GM23338 (cell line): Measurements from ENCODE around the gene LMOD3. TPM values are rescaled to one million over a fixed set of nuclear protein-coding genes. Genes with fewer than 3 reads are reported as not detected.

ENCODE experiments used
- ATAC-seq: fragments of 200-7000 bp; cut with Tn5 transposase; 3 replicates; pipeline ENCODE4 v1.9.1; 2020
- DNase-seq: peaks from one replicate; pipeline ENCODE4 v3.0.0-alpha.2; 2015; ENCODE audit warnings: low spot score
- H2AFZ ChIP-seq: fragments of 200-600 bp; sonication (generic); 2 replicates; pipeline ENCODE4 v1.8.0; 2016; ENCODE audit warnings: antibody characterized with exemption, mild to moderate bottlenecking, moderate library complexity
- H3F3A ChIP-seq: fragments of 200-600 bp; sonication (generic); replicated peaks from 2 replicates; pipeline ENCODE4 v1.8.0; 2017; ENCODE audit warnings: antibody characterized with exemption, mixed run types, low read depth
- H3K27ac ChIP-seq: fragments of 200-600 bp; sonication (generic); 2 replicates; pipeline ENCODE4 v1.6.1; 2016; ENCODE audit warnings: low read depth
- H3K27me3 ChIP-seq: fragments of 200-600 bp; sonication (generic); 2 replicates; pipeline ENCODE4 v1.8.0; 2016; ENCODE audit warnings: mild to moderate bottlenecking, mixed run types, moderate library complexity; ENCODE audit not compliant: insufficient read depth
- H3K36me3 ChIP-seq: fragments of 200-600 bp; sonication (generic); 2 replicates; pipeline ENCODE4 v1.8.0; 2016; ENCODE audit warnings: mild to moderate bottlenecking; ENCODE audit not compliant: insufficient read depth
- H3K4me1 ChIP-seq: fragments of 200-600 bp; sonication (generic); 2 replicates; pipeline ENCODE4 v1.8.0; 2016; ENCODE audit warnings: mild to moderate bottlenecking, moderate library complexity; ENCODE audit not compliant: insufficient read depth
- H3K4me2 ChIP-seq: fragments of 200-600 bp; sonication (generic); 2 replicates; pipeline ENCODE4 v1.7.1; 2017; ENCODE audit warnings: mixed run types
- H3K4me3 ChIP-seq: fragments of 200-600 bp; sonication (generic); 2 replicates; pipeline ENCODE4 v1.6.1; 2016; ENCODE audit warnings: mixed run types
- H3K79me2 ChIP-seq: fragments of 200-600 bp; sonication (generic); replicated peaks from 2 replicates; pipeline ENCODE4 v1.8.0; 2017; ENCODE audit warnings: mild to moderate bottlenecking; ENCODE audit not compliant: insufficient read depth
- H3K9me2 ChIP-seq: fragments of 200-600 bp; sonication (generic); 2 replicates; pipeline ENCODE4 v1.8.0; 2017; ENCODE audit not compliant: insufficient read depth
- H4K20me1 ChIP-seq: fragments of 200-600 bp; sonication (generic); replicated peaks from 2 replicates; pipeline ENCODE4 v1.8.0; 2017; ENCODE audit warnings: mild to moderate bottlenecking; ENCODE audit not compliant: insufficient read depth
- H3K27ac Mint-ChIP-seq: 2 replicates; pipeline ENCODE4 v1.8.0; 2020; ENCODE audit warnings: inconsistent platforms, mild to moderate bottlenecking, moderate library complexity, mixed read lengths
- H3K27me3 Mint-ChIP-seq: 3 replicates; pipeline ENCODE4 v1.8.0; 2022; ENCODE audit warnings: low read depth, mild to moderate bottlenecking, moderate library complexity, mixed read lengths, inconsistent platforms; ENCODE audit not compliant: insufficient read depth, poor library complexity
- H3K36me3 Mint-ChIP-seq: 3 replicates; pipeline ENCODE4 v1.8.0; 2021; ENCODE audit warnings: low read depth, mild to moderate bottlenecking, inconsistent platforms, moderate library complexity, mixed read lengths
- H3K4me1 Mint-ChIP-seq: 3 replicates; pipeline ENCODE4 v1.8.0; 2020; ENCODE audit warnings: mild to moderate bottlenecking, inconsistent platforms, mixed read lengths
- H3K4me3 Mint-ChIP-seq: 3 replicates; pipeline ENCODE4 v1.8.0; 2021; ENCODE audit warnings: moderate library complexity, mild to moderate bottlenecking, inconsistent platforms, mixed read lengths
- H3K9me3 Mint-ChIP-seq: 3 replicates; pipeline ENCODE4 v1.8.0; 2020; ENCODE audit warnings: moderate library complexity, mild to moderate bottlenecking, inconsistent platforms, mixed read lengths
- NANOG ChIP-seq: IDR thresholded peaks from 2 replicates; pipeline ENCODE4 v1.6.1; 2016; ENCODE audit warnings: antibody characterized with exemption, borderline replicate concordance
- POLR2AphosphoS5 ChIP-seq: IDR thresholded peaks from 2 replicates; pipeline ENCODE4 v1.6.1; 2016; ENCODE audit warnings: antibody characterized with exemption, low read depth
- polyA plus RNA-seq: library from polyadenylated mRNA; unstranded; fragments of >200 nt; fragmentation: Nextera tagmentation; extraction: Ambion mirVana; gene quantifications from 2 replicates; pipeline ENCODE4 v1.2.1, GENCODE V29; 2016
- total RNA-seq: library from RNA; depleted of rRNA; stranded (reverse); fragments of >200 nt; shearing (Covaris generic); gene quantifications from 2 replicates; pipeline ENCODE4 v1.2.3, GENCODE V29; 2014; rRNA removed

Gene LMOD3
- total and polyA plus RNA-seq, 2 experiments from 2014 or later: 0.06 TPM; not detected in 1

DNA sequence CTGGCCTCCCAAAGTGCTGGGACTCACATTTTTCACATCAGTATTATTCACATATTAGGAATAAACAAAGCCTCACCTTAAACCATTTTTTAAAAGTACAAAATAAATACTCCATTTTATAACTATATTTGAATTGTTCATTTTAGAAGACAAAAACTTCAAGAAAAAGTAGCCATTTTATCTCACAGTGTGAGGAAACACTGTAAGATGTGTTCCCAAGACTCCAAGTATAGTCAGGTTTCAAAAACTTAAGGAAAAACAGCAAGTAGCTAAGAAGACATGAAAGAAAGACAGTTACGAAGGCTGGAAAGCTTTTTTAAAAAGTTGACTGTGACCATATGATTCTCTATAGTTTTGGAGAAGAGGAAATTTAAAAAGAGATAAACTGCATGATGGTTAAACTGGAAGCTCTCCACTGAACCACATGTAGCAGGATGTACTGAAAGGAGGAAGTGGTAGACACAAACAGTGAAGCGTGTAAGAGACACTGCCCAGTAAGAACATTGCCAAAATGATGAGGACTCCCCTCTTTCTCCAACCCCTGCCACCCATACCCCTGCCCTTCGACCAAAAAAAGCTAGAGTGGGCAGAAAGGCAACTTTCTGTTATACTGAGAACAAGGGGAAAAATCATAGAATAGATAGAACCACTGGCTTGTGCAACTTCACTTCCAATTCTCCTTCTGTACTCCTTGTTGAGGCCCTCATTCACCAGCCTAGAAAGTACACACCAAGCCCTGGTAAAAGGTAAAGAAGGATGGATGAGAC, 64.0 kb downstream of the LMOD3 start:
- H3F3A ChIP-seq: no peaks in the 10 kb centered on the region
- peaks cover 42% of the 10 kb centered on the region for H3K36me3 ChIP-seq
- H3K4me3 Mint-ChIP-seq: no peak overlapping the region
- H3K4me3 ChIP-seq: no peak overlapping the region
- no peaks in the 10 kb centered on the region for H3K9me3 Mint-ChIP-seq
- H3K27ac Mint-ChIP-seq: no peak overlapping the region
- DNase-seq: no peak
- no peaks in the 10 kb centered on the region for H3K27me3 Mint-ChIP-seq
- TF ChIP-seq POLR2AphosphoS5 (no peak), NANOG (no peak)
- no peaks in the 10 kb centered on the region for H3K9me2 ChIP-seq
- no peaks in the 10 kb centered on the region for H3K4me1 Mint-ChIP-seq
- no peaks in the 10 kb centered on the region for H3K27me3 ChIP-seq
- no peak overlapping the region for H3K27ac ChIP-seq
- no peaks in the 10 kb centered on the region for H3K79me2 ChIP-seq
- H4K20me1 ChIP-seq: no peaks in the 10 kb centered on the region
- peaks cover 56% of the 10 kb centered on the region for H3K36me3 Mint-ChIP-seq
- no peak overlapping the region for H3K4me2 ChIP-seq
- H2AFZ ChIP-seq: no peak overlapping the region
- H3K4me1 ChIP-seq: no peaks in the 10 kb centered on the region
- ATAC-seq: no peak

Other genes with a start within 250 kb of the LMOD3 start
- gene TAFA4, start 190.0 kb downstream of the LMOD3 start, total RNA-seq: 18.8 and 24.7 TPM in 2 replicates
- 4.3 and 5.5 TPM in 2 replicates for gene TAFA4, start 190.0 kb downstream of the LMOD3 start, polyA plus RNA-seq
- gene EOGT, start 108.9 kb downstream of the LMOD3 start, total RNA-seq: 26.8 and 27.2 TPM in 2 replicates
- 11.9 and 12.5 TPM in 2 replicates for gene EOGT, start 108.9 kb downstream of the LMOD3 start, polyA plus RNA-seq
- 10.4 and 15.8 TPM in 2 replicates for gene TMF1, start 70.3 kb downstream of the LMOD3 start, total RNA-seq
- 21.3 TPM in 2 replicates for gene TMF1, start 70.3 kb downstream of the LMOD3 start, polyA plus RNA-seq
- 82.5 and 85.3 TPM in 2 replicates for gene UBA3, start 42.2 kb downstream of the LMOD3 start, total RNA-seq
- gene UBA3, start 42.2 kb downstream of the LMOD3 start, polyA plus RNA-seq: 40.4 and 53.2 TPM in 2 replicates
- gene ARL6IP5, start 37.7 kb downstream of the LMOD3 start, total RNA-seq: 28.8 and 35.5 TPM in 2 replicates
- 36.5 and 39.8 TPM in 2 replicates for gene ARL6IP5, start 37.7 kb downstream of the LMOD3 start, polyA plus RNA-seq